ENCODE data around the gene SARM1. TPM values are rescaled to one million over a fixed set of nuclear protein-coding genes. Genes with fewer than 3 reads are reported as not detected.

SARM1 gene
- total and polyA plus RNA-seq, 9 of the 15 experiments (the other 6 are each of a cell fraction or from before 2014, with no cell fraction given) = 0.04 to 0.55 (median 0.11) TPM; not detected in 2

- in situ Hi-C loops (cut with MboI) = no loop called here
- no peak overlapping the region for H3K27ac ChIP-seq (ENCODE audit: extremely low read depth, low read depth, low read length)
- ChIA-PET POLR2A (no interaction called here), CTCF (ENCODE audit: low intra/inter-chr PET ratio) (no interaction called here)
- no peak overlapping the region for H3K4me2 ChIP-seq (ENCODE audit: insufficient read depth, low read length)
- H3K79me2 ChIP-seq (ENCODE audit: control insufficient read depth, insufficient read depth, low read length) = no peaks in the 10 kb centered on the region
- 0% methylated on average over 1 of the region's 1 CpG for WGBS (ENCODE audit: insufficient coverage, low coverage, missing lambda C conversion rate)
- H3K4me3 ChIP-seq = no peak overlapping the region
- no peak overlapping the region for H3K9ac ChIP-seq (ENCODE audit: insufficient read depth in 1 of 2, low read depth in 2 of 2, low read length in 2 of 2)
- no peak overlapping the region for H2AFZ ChIP-seq (ENCODE audit: low read depth, low read length)
- H3K9me3 ChIP-seq (replicated peaks; ENCODE audit: control insufficient read depth, insufficient read depth, low read depth, low read length) = no peaks in the 10 kb centered on the region
- TF ChIP-seq ZNF134 (CRISPR knock-in tag; conservative IDR thresholded peaks at IDR 0.05) (no peak), BDP1 (IDR thresholded peaks at IDR 0.05; ENCODE audit: insufficient read depth, insufficient read length) (no peak), SRSF9 (IDR thresholded peaks at IDR 0.05; ENCODE audit: borderline replicate concordance, low read depth, low read length) (no peak), ZNF584 (CRISPR knock-in tag; IDR thresholded peaks at IDR 0.05; ENCODE audit: low read depth) (no peak), PURB (CRISPR knock-in tag; IDR thresholded peaks at IDR 0.05; ENCODE audit: low read depth) (no peak), NR1H2 (CRISPR knock-in tag; IDR thresholded peaks at IDR 0.05) (no peak), MTA2 (IDR thresholded peaks at IDR 0.05; ENCODE audit: low read depth) (no peak), KAT8 (IDR thresholded peaks at IDR 0.05; ENCODE audit: low read depth) (no peak), FOXP4 (CRISPR knock-in tag; IDR thresholded peaks at IDR 0.05; ENCODE audit: borderline replicate concordance) (no peak), NCOR1 (IDR thresholded peaks at IDR 0.05) (no peak), ZNF143 (CRISPR knock-in tag; IDR thresholded peaks at IDR 0.05) (no peak), ASH1L (IDR thresholded peaks at IDR 0.05; ENCODE audit: borderline replicate concordance, low read depth, partially characterized antibody) (no peak), MTF1 (CRISPR knock-in tag; IDR thresholded peaks at IDR 0.05; ENCODE audit: borderline replicate concordance) (no peak), RREB1 (CRISPR knock-in tag; IDR thresholded peaks at IDR 0.05) (no peak), NR4A1 (CRISPR knock-in tag; IDR thresholded peaks at IDR 0.05) (no peak), NR4A1 (tag; IDR thresholded peaks at IDR 0.05) (no peak), NCOA2 (IDR thresholded peaks at IDR 0.05; ENCODE audit: partially characterized antibody in 2 of 2) (no peak)
- no TSS peak for BruUV-seq (replicated peaks)
- no peaks in the 10 kb centered on the region for H3K36me3 ChIP-seq (ENCODE audit: control insufficient read depth, insufficient read depth, low read length)
- DNase-seq (ENCODE audit: extremely low read depth in 1 of 4, low spot score in 3 of 4) (no peak), FAIRE-seq (no peak), ATAC-seq (no peak)
- no peaks in the 10 kb centered on the region for H3K4me1 ChIP-seq (replicated peaks in 1 of 2; ENCODE audit: control insufficient read depth in 2 of 2, insufficient read depth in 2 of 2, low read length in 2 of 2)
- H4K20me1 ChIP-seq (replicated peaks; ENCODE audit: control insufficient read depth, insufficient read depth, low read length) = no peaks in the 10 kb centered on the region
- H3K9me1 ChIP-seq (ENCODE audit: control insufficient read depth, insufficient read depth, low read length) = no peaks in the 10 kb centered on the region
- peaks cover 6 to 16% of the 10 kb centered on the region in 2 experiments; a peak in 4 of 5 replicates for H3K27me3 ChIP-seq (ENCODE audit: control insufficient read depth in 2 of 2, insufficient read depth in 2 of 2, low read length in 2 of 2)
- intact Hi-C loops (cut with micrococcal nuclease) = no loop called here
Observed at GRCh38 chr17:28433721-28434120, 62.2 kb downstream of the SARM1 start.

All from K562 (cell line).